ENCODE data around the gene MMAB. TPM values are rescaled to one million over a fixed set of nuclear protein-coding genes. Genes with fewer than 3 reads are reported as not detected.
A peak's percentile ranks its signal among the peaks of the same experiment; 100 is the strongest.

Gene MMAB
- polyA plus RNA-seq, 4 donors: 31.9 to 43.1 (median 35.4) TPM

- no peak for DNase-seq (ENCODE audit: low read depth in 4 of 4, low spot score in 3 of 4)
Measured at GRCh38 chr12:109560867-109561710, 12.2 kb downstream of the MMAB start.

GRCh38 chr12:109559601-109560000 lies 13.7 kb downstream of the MMAB start:
- DNase-seq (ENCODE audit: low read depth in 4 of 4, low spot score in 3 of 4): no peak

DNA sequence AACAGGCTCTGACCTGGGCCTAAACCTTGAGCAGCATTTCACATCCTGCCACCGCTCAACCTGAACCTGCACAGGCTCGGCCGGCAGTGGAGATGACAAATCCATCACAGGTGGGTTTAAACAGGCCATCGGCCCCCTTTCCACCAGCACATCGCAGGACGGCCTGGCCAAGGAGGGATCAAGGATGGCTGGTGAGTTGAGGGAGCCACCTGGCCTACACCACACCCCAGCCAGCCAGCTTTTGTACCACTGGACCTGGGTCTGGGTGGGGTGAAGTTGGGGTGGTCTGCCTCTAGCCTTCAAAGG lies 14.2 kb downstream of the MMAB start:
- no peak for DNase-seq (ENCODE audit: low read depth in 4 of 4, low spot score in 3 of 4)

GRCh38 chr12:109558374-109559199 lies 14.7 kb downstream of the MMAB start:
- no peak for DNase-seq (ENCODE audit: low read depth in 4 of 4, low spot score in 3 of 4)

DNA sequence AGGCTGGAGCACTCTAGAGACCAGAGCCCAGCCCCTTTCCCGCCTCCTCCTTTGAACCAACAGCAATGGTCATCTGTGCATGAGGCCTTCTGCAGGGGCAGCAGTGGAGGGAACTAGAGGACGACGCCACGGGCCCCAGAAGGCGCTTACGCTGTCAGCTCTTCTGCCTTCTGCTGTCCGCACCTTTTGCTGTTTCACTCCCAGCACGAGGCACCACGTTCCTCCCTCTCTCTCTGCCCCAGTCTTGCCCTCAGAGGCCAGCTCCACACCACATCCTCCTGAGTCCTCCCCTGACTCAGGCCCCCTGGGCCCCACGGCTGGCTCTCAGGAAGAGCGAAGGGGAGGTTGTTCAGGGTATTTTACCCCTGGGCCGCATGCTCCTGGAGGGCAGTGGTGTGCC lies 15.5 kb downstream of the MMAB start:
- no peak for DNase-seq (ENCODE audit: low read depth in 4 of 4, low spot score in 3 of 4)

DNA sequence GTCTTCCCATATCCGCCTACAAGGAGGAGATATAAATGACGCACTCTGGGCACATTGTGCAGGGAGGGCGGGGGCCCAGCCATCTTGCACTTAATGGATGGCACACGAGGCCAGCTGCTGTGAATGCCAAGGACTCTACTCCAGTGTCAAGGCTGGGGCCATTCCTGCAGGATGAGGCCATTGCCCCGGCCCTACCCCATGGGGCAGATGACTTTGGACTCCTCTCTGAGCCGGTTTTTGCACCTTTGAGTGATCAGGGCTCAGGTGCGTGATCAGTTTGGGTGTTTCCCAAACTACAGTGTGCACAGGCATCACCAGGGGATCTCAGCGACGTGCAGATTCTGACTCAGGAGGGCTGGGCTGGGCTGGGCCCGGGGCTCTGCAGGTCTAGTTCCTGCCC lies 16.1 kb downstream of the MMAB start:
- no peak for DNase-seq (ENCODE audit: low read depth in 4 of 4, low spot score in 3 of 4)

- DNase-seq (ENCODE audit: low read depth in 4 of 4, low spot score in 3 of 4): no peak
Measured at GRCh38 chr12:109555431-109556315, 17.6 kb downstream of the MMAB start.

DNA sequence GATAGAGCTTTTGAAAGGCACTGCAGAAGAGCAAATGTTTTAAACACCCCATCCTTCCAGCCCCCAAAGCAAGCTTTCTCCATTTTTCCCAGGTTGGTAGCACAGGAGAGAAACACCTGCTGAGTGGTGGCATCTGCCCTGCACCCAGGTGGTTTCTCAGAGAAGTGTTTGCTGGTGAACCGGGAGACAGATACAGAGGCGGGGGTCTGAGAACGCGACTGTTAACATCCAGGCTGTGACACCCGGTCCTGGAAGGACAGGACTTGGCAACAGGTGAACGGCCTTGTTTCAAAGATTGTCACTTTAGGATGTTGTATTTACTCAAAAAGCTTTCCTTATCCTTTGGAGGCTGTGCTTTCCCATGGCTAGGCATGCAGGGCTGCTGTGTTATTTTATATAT lies 18.5 kb downstream of the MMAB start:
- no peak for DNase-seq (ENCODE audit: low read depth in 4 of 4, low spot score in 3 of 4)

GRCh38 chr12:109553906-109554500 lies 19.3 kb downstream of the MMAB start:
- no peak for DNase-seq (ENCODE audit: low read depth in 4 of 4, low spot score in 3 of 4)

DNA sequence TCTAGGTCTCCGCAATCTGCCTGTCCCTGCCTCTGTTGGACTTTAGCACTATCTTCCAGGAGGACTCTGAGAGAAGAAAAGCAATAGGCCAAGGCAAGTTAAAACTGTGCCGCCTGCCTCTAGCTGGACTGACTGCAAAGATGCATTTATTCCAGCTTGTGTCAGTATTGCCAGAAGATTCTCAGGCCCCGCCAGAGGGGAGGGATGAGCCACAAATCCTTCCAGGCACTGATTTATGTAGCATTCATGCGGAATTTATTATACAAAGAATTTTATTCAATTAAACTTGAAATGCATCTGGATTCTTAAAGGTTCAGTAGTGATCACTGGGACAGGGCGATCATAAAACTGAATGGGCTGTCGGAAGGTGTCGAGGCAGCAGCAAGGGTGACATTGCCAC lies 19.8 kb downstream of the MMAB start:
- DNase-seq (ENCODE audit: low read depth in 4 of 4, low spot score in 3 of 4): no peak

GRCh38 chr12:109552971-109553370 lies 20.3 kb downstream of the MMAB start:
- DNase-seq (ENCODE audit: low read depth in 4 of 4, low spot score in 3 of 4): no peak

- no peak for DNase-seq (ENCODE audit: low read depth in 4 of 4, low spot score in 3 of 4)
Measured at GRCh38 chr12:109551108-109551507, 22.2 kb downstream of the MMAB start.

- DNase-seq (ENCODE audit: low read depth in 4 of 4, low spot score in 3 of 4): no peak
Measured at GRCh38 chr12:109550281-109550680, 23.0 kb downstream of the MMAB start.

DNA sequence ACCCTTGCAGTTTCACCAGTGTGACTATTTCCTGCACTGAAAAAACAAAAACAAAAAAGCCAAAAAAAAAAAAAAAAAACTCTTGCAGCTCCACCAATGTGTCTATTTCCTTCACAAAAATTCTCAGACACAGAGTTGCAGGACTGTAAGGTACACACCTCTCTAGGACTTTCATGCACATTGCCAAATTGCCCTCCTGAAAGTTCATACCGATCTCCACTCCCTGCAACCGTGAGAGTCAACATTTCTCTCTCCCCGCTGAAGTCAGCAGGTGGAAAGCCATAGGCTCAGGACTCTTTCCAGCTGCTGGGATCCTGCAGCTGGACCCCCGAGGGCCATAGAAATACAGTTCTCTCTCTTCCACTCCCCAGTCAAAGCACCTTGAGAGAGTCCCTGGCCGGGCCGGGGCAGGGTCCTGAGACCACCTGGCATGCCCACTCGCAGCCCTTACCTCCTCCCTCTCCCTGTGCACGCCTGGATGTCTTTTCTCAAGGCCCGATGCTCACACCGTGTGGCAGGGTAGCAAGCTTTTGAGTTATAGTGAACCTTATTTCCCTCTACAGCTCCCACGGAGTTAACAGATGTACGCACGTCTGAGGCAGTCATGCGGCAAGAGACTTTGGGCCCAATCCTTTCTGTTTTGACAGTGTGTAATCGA lies 23.6 kb downstream of the MMAB start:
- peak in 1 of 4 donors; percentile 25 for DNase-seq (ENCODE audit: low read depth in 4 of 4, low spot score in 3 of 4)

GRCh38 chr12:109548258-109548657 lies 25.0 kb downstream of the MMAB start:
- no peak for DNase-seq (ENCODE audit: low read depth in 4 of 4, low spot score in 3 of 4)

DNA sequence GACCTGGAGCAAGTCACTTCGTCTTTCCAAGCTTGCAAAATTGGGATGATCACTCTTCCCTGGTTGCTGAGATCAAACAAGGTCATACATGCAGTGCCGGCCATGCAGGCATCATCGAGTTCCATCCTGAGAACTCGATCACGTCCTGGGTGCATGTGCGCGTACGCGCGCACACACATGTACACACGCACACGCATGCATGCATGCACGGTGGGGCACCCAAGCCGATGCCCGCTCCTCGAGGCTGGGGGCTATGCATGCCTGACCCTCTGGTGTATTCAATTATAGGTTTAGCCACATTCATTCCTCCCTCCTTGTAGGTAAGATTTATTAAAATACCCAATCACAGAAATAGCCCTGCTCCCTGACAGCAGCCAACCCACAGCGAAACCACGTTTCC lies 26.0 kb downstream of the MMAB start:
- no peak for DNase-seq (ENCODE audit: low read depth in 4 of 4, low spot score in 3 of 4)

DNA sequence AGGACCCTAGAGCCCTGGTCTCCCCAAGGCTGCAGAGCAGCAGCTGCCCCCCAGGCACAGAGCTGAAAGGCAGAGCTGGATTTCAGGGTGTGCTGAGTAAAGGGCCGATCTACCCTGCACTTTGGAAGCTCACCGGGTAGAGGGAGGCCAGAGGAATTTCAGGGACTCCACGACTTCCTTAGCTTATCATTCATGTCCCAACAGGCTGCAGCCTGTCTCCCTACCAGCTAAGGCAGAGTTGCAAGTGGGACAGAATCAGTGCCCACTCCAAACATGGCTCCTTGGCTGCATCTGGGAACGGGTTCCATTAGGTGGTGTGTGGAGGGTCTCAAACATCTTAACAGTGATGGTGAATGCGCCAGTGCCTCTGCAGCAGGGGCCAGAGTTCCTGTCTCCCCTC lies 27.5 kb downstream of the MMAB start:
- no peak for DNase-seq (ENCODE audit: low read depth in 4 of 4, low spot score in 3 of 4)

- no peak for DNase-seq (ENCODE audit: low read depth in 4 of 4, low spot score in 3 of 4)
Measured at GRCh38 chr12:109544955-109545531, 28.3 kb downstream of the MMAB start.

DNA sequence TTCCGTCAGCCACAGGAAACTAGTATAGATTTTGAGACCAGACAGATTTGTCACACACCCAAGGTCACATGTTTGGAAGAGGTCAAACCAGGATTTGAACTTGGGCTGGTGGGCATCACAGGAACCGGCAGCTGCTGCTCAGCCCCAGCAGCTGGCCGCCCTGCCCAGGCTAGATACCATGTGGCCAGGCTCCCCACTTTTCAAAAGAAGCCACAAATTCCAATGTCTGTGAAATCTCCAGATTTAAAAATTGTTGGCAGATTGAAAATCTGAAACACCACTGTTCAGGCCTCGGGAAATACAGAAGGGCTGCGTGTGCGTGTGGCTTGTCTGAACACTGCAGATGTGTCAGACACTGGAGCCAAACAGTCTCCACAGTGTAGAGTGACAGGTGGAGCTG lies 30.4 kb downstream of the MMAB start:
- DNase-seq (ENCODE audit: low read depth in 4 of 4, low spot score in 3 of 4): no peak

GRCh38 chr12:109542014-109542413 lies 31.3 kb downstream of the MMAB start:
- DNase-seq (ENCODE audit: low read depth in 4 of 4, low spot score in 3 of 4): no peak

Measured in right renal pelvis (tissue), 4 donors.